Body of pancreas (tissue), 4 donors: ENCODE measurements around the gene MACF1. TPM values are rescaled to one million over a fixed set of nuclear protein-coding genes. Genes with fewer than 3 reads are reported as not detected.

Experiments
- ATAC-seq: fragments of 150-250 bp; one replicate; pipeline ENCODE4 v1.9.1; 2016
- DNase-seq, 4 donors: peaks; one replicate each; pipeline ENCODE4 v3.0.0-alpha.2; 2019
- H3K27ac ChIP-seq, 4 donors: fragments of 200-600 bp; sonication (generic); 1 replicate in 3 of 4; 2 replicates in 1 of 4; pipeline versions ENCODE4 v1.5.1 to v1.6.1; 2016 to 2019; ENCODE audit warnings: mild to moderate bottlenecking in 1 of 4, mixed read lengths in 1 of 4, moderate library complexity in 1 of 4
- H3K27me3 ChIP-seq, 2 donors: fragments of 200-600 bp; sonication (generic); one replicate each; pipeline ENCODE4 v1.6.0; 2016; ENCODE audit warnings: mild to moderate bottlenecking in 1 of 2
- H3K36me3 ChIP-seq, 2 donors: fragments of 200-600 bp; sonication (generic); replicated peaks in 1 of 2; 2 replicates each; pipeline ENCODE4 v1.5.1; 2016; ENCODE audit warnings: low read depth in 2 of 2; ENCODE audit not compliant: insufficient read depth in 1 of 2
- H3K4me1 ChIP-seq: fragments of 200-600 bp; sonication (generic); one replicate; pipeline ENCODE4 v1.6.0; 2016
- H3K4me3 ChIP-seq, 2 donors: fragments of 200-600 bp; sonication (generic); 1 replicate in 1 of 2; 2 replicates in 1 of 2; pipeline ENCODE4 v1.5.1; 2016 to 2019
- H3K9me3 ChIP-seq, 3 donors: fragments of 200-600 bp; sonication (generic); 1 replicate in 2 of 3; 2 replicates in 1 of 3; pipeline ENCODE4 v1.5.1; 2016
- CTCF ChIP-seq, 7 experiments: fragments of 450-650 bp in 4 of 7; fragments of 200-600 bp in 3 of 7; sonication (generic) in 3 of 7; IDR thresholded peaks; one replicate each; pipeline ENCODE4 v1.5.1; 2016 to 2019; ENCODE audit warnings: antibody characterized with exemption in 7 of 7
- POLR2A ChIP-seq, 3 donors: fragments of 450-650 bp; IDR thresholded peaks; one replicate each; pipeline ENCODE4 v1.6.1; 2016; ENCODE audit warnings: antibody characterized with exemption in 3 of 3, mild to moderate bottlenecking in 2 of 3
- WGBS, 2 donors: methylation state at CpG; one replicate each; pipeline ENCODE4 v1.1.5; 2017; 5-methylcytosine and 5-hydroxymethylcytosine counted together
- intact Hi-C: fragments of 100-400 bp; cut with DNase I; formaldehyde crosslinking; loops from one replicate; pipeline ENCODE4 v1.15.1; 2023
- total RNA-seq, 2 donors: library from RNA; depleted of rRNA; stranded (reverse); fragments of >200 nt; gene quantifications; one replicate each; pipeline ENCODE4 v1.1.0, GENCODE V29; 2016

Gene MACF1
- total RNA-seq, 2 donors from 2014 or later, result 144 to 190 TPM

GRCh38 chr1:39324888-39325287, 120.4 kb downstream of the MACF1 start:
- Histone ChIP-seq H3K27ac (no peak overlapping the region), H3K27me3 (no peaks in the 10 kb centered on the region), H3K4me1 (no peaks in the 10 kb centered on the region), H3K4me3 (no peak overlapping the region), H3K9me3 (no peaks in the 10 kb centered on the region), H3K36me3 (peaks cover under 1 to 36% of the 10 kb centered on the region in 2 donors)
- intact Hi-C loops, result loop anchor here (10.0 kb wide), 1 partner anchor 130 kb away; no protein-coding TSS in a partner anchor
- TF ChIP-seq CTCF (IDR thresholded peaks at IDR 0.05) (no peak), POLR2A (IDR thresholded peaks at IDR 0.05) (no peak)
- no peak for ATAC-seq
- WGBS, 2 donors, result 88 to 91% methylated on average over 2 of the region's 2 CpGs
- DNase-seq, result no peak

- Histone ChIP-seq H3K9me3 (no peaks in the 10 kb centered on the region), H3K27ac (no peak overlapping the region), H3K4me3 (no peak overlapping the region), H3K4me1 (no peaks in the 10 kb centered on the region), H3K36me3 (peaks cover 0 to 34% of the 10 kb centered on the region in 2 donors), H3K27me3 (no peaks in the 10 kb centered on the region)
- TF ChIP-seq POLR2A (IDR thresholded peaks at IDR 0.05), result no peak
- no peak for TF ChIP-seq CTCF (IDR thresholded peaks at IDR 0.05)
- 94 to 100% methylated on average over 1 of the region's 1 CpG for WGBS, 2 donors
- ATAC-seq, result no peak
- DNase-seq, result no peak
- intact Hi-C loops, result loop anchor here (10.0 kb wide), 1 partner anchor 128 kb away; no protein-coding TSS in a partner anchor
These were observed 122.3 kb downstream of the MACF1 start for GRCh38 chr1:39326836-39327235.

- TF ChIP-seq CTCF (IDR thresholded peaks at IDR 0.05) (no peak), POLR2A (IDR thresholded peaks at IDR 0.05) (no peak)
- no peak for DNase-seq
- Histone ChIP-seq H3K36me3 (peaks cover 5 to 27% of the 10 kb centered on the region in 2 donors), H3K4me1 (no peaks in the 10 kb centered on the region), H3K4me3 (no peak overlapping the region), H3K9me3 (no peaks in the 10 kb centered on the region), H3K27me3 (no peaks in the 10 kb centered on the region), H3K27ac (no peak overlapping the region)
- intact Hi-C loops, result loop anchor here (10.0 kb wide), 1 partner anchor 127 kb away; no protein-coding TSS in a partner anchor
- WGBS, 2 donors, result 65 to 81% methylated on average over 1 of the region's 1 CpG
- ATAC-seq, result no peak
These were observed 123.6 kb downstream of the MACF1 start for GRCh38 chr1:39328095-39328494.

GRCh38 chr1:39328586-39329121, 124.2 kb downstream of the MACF1 start:
- TF ChIP-seq CTCF (IDR thresholded peaks at IDR 0.05) (no peak), POLR2A (IDR thresholded peaks at IDR 0.05) (no peak)
- WGBS, 2 donors, result 91 to 94% methylated on average over 4 of the region's 4 CpGs
- Histone ChIP-seq H3K27me3 (no peaks in the 10 kb centered on the region), H3K4me3 (no peak overlapping the region), H3K9me3 (no peaks in the 10 kb centered on the region), H3K27ac (no peak overlapping the region), H3K4me1 (no peaks in the 10 kb centered on the region), H3K36me3 (peaks cover 5 to 27% of the 10 kb centered on the region in 2 donors)
- ATAC-seq, result no peak
- intact Hi-C loops, result loop anchor here (10.0 kb wide), 1 partner anchor 126 kb away; no protein-coding TSS in a partner anchor
- no peak for DNase-seq

GRCh38 chr1:39331647-39332046, 127.2 kb downstream of the MACF1 start:
- no peaks in the 10 kb centered on the region for H3K4me1 ChIP-seq

More at GRCh38 chr1:39331647-39332046, 127.2 kb downstream of the MACF1 start:
- intact Hi-C loops, result no loop called here
- WGBS, 2 donors, result 86 to 91% methylated on average over 5 of the region's 5 CpGs
- no peak for TF ChIP-seq CTCF (IDR thresholded peaks at IDR 0.05)
- no peak for TF ChIP-seq POLR2A (IDR thresholded peaks at IDR 0.05)
- ATAC-seq, result no peak
- no peak for DNase-seq
- Histone ChIP-seq H3K36me3 (peaks cover 5 to 17% of the 10 kb centered on the region in 2 donors), H3K27ac (no peak overlapping the region), H3K4me3 (no peak overlapping the region), H3K27me3 (no peaks in the 10 kb centered on the region), H3K9me3 (no peaks in the 10 kb centered on the region)
